Neural cell (in vitro differentiated cells): ENCODE data around the gene CARD19. TPM values are rescaled to one million over a fixed set of nuclear protein-coding genes. Genes with fewer than 3 reads are reported as not detected.

ENCODE experiments used
- H2AFZ ChIP-seq: fragments of 200-600, 300-800 bp; sonication (generic), shearing (Covaris generic); 2 replicates; pipeline ENCODE4 v1.6.0; 2014; ENCODE audit warnings: low read depth, mild to moderate bottlenecking, antibody characterized with exemption, low read length, moderate library complexity
- H3F3A ChIP-seq: fragments of 200-600 bp; shearing (Covaris generic); 2 replicates; pipeline ENCODE4 v1.6.1; 2016; ENCODE audit warnings: mild to moderate bottlenecking, moderate library complexity, mixed read lengths, antibody characterized with exemption, low read length; ENCODE audit not compliant: insufficient read depth, poor library complexity, severe bottlenecking
- H3K27ac ChIP-seq: fragments of 200-600, 300-800 bp; sonication (generic), shearing (Covaris generic); 2 replicates; pipeline ENCODE4 v1.5.1; 2014; ENCODE audit warnings: mild to moderate bottlenecking, low read length, moderate library complexity
- H3K27me3 ChIP-seq: fragments of 300-800, 200-600 bp; sonication (generic), shearing (Covaris generic); 2 replicates; pipeline ENCODE4 v1.6.0; 2014; ENCODE audit warnings: mild to moderate bottlenecking, low read depth, low read length, moderate library complexity; ENCODE audit not compliant: insufficient read depth
- H3K36me3 ChIP-seq: fragments of 300-800, 200-600 bp; sonication (generic), shearing (Covaris generic); 2 replicates; pipeline ENCODE4 v1.5.1; 2014; ENCODE audit warnings: mild to moderate bottlenecking, antibody characterized with exemption, low read length, moderate library complexity; ENCODE audit not compliant: insufficient read depth
- H3K4me2 ChIP-seq: fragments of 300-800, 200-600 bp; sonication (generic), shearing (Covaris generic); 2 replicates; pipeline ENCODE4 v1.6.0; 2014; ENCODE audit warnings: mild to moderate bottlenecking, low read length
- H3K4me3 ChIP-seq: fragments of 300-800, 200-600 bp; sonication (generic), shearing (Covaris generic); 2 replicates; pipeline ENCODE4 v1.5.1; 2014; ENCODE audit warnings: mild to moderate bottlenecking, low read length, moderate library complexity
- H3K79me2 ChIP-seq: fragments of 200-600 bp; shearing (Covaris generic); replicated peaks from 2 replicates; pipeline ENCODE4 v1.6.0; 2014; ENCODE audit warnings: mild to moderate bottlenecking, low read length, moderate library complexity; ENCODE audit not compliant: insufficient read depth
- H3K9ac ChIP-seq: fragments of 300-800, 200-600 bp; sonication (generic), shearing (Covaris generic); 2 replicates; pipeline ENCODE4 v1.6.1; 2016; ENCODE audit warnings: mild to moderate bottlenecking, low read length, mixed read lengths
- H3K9me2 ChIP-seq: fragments of 200-600 bp; shearing (Covaris generic); 2 replicates; pipeline ENCODE4 v1.6.1; 2016; ENCODE audit warnings: mild to moderate bottlenecking, low read length, mixed read lengths; ENCODE audit not compliant: insufficient read depth
- H3K9me3 ChIP-seq: fragments of 200-600, 300-800 bp; sonication (generic), shearing (Covaris generic); 2 replicates; pipeline ENCODE4 v1.6.1; 2016; ENCODE audit warnings: mild to moderate bottlenecking, mixed run types, low read length, moderate library complexity, mixed read lengths
- H4K20me1 ChIP-seq: fragments of 200-600 bp; shearing (Covaris generic); 2 replicates; pipeline ENCODE4 v1.6.1; 2016; ENCODE audit warnings: mild to moderate bottlenecking, mixed run types; ENCODE audit not compliant: insufficient read depth
- EP300 ChIP-seq: fragments of 450-650 bp; conservative IDR thresholded peaks from 2 replicates; pipeline ENCODE4 v1.6.1; 2014; ENCODE audit warnings: antibody characterized with exemption, mild to moderate bottlenecking, moderate library complexity; ENCODE audit not compliant: poor library complexity, severe bottlenecking
- EZH2 ChIP-seq: fragments of 200-600, 300-800 bp; shearing (Covaris generic), sonication (generic); IDR thresholded peaks from 2 replicates; pipeline ENCODE4 v1.6.1; 2014; ENCODE audit warnings: antibody characterized with exemption, low read length, borderline replicate concordance, mild to moderate bottlenecking; ENCODE audit not compliant: insufficient read depth, poor library complexity, severe bottlenecking
- MXI1 ChIP-seq: fragments of 450-650 bp; conservative IDR thresholded peaks from 2 replicates; pipeline ENCODE4 v1.6.1; 2014; ENCODE audit warnings: antibody characterized with exemption, mild to moderate bottlenecking; ENCODE audit not compliant: poor library complexity, severe bottlenecking
- POLR2AphosphoS5 ChIP-seq: IDR thresholded peaks from 2 replicates; pipeline ENCODE4 v1.6.1; 2012
- RAD21 ChIP-seq: fragments of 450-650 bp; conservative IDR thresholded peaks from 2 replicates; pipeline ENCODE4 v1.6.1; 2014; ENCODE audit warnings: antibody characterized with exemption, mild to moderate bottlenecking, moderate library complexity
- REST ChIP-seq: IDR thresholded peaks from 2 replicates; pipeline ENCODE4 v1.6.1; 2012; ENCODE audit warnings: borderline replicate concordance
- SMC3 ChIP-seq: fragments of 450-650 bp; conservative IDR thresholded peaks from 2 replicates; pipeline ENCODE4 v1.6.1; 2014; ENCODE audit warnings: antibody characterized with exemption, mild to moderate bottlenecking, moderate library complexity; ENCODE audit not compliant: poor library complexity
- TAF1 ChIP-seq: IDR thresholded peaks from 2 replicates; pipeline ENCODE4 v1.6.1; 2012; ENCODE audit warnings: low read depth
- polyA plus RNA-seq: library from polyadenylated mRNA; depleted of rRNA; stranded (reverse); fragments of >200 nt; gene quantifications from 2 replicates; pipeline ENCODE4 v1.2.3, GENCODE V29; 2014
- TF ChIP-seq, protein P1 (sequence below): fragments of 450-650 bp; IDR thresholded peaks from 2 replicates; pipeline ENCODE4 v1.5.1; 2014; ENCODE audit warnings: antibody characterized with exemption, mild to moderate bottlenecking, moderate library complexity; ENCODE audit not compliant: poor library complexity, severe bottlenecking

Gene CARD19
- polyA plus RNA-seq, 1 donor from 2014 or later = 66.7 TPM

DNA sequence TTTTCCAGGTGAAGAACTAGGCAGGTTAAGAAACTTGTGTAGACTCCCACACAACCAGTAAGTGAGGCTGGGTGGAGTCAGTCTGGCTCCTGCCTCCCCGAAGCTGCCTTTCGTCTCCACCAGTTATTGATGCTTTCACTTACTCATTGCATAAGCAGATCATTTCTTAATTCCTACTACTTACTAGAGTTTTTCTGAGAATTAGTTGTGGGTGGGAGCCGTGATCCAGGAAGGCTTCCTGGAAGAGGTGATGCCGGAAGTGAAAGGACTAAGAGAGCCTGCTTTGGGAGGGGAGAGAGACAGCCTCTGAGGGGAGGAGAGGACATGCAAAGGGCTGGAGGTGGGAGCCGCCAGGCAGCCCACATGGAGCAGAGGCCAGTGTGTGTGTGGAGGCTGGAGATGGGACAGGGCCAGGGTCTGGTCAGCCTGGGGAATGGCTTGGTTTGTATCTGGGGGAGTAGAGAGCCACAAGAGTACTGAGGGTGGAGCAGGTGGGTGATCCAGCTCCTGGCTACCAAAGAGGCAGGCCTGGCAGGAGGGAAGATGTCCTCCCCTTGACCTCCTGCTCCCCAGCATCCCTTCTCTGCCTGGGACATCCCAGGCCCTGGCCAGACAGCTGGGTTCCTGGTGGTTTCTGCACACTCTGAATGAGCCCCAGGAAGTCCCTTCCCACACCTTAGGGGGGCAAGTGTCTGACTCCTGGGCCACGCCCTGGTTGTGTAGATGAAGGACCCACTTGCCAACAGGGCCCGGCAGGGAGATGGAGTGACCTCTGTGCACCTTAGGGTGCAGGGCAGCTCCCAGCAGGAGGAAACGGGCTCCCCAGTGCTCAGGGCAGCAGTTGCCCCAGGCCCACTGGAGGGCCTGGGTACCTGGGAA, 12.2 kb upstream of the CARD19 start:
- Histone ChIP-seq H2AFZ (no peak overlapping the region), H3K9me3 (no peaks in the 10 kb centered on the region), H3K36me3 (no peaks in the 10 kb centered on the region), H3K79me2 (no peaks in the 10 kb centered on the region), H3K27ac (no peak overlapping the region), H3K4me2 (no peak overlapping the region), H3K9me2 (no peaks in the 10 kb centered on the region), H3K27me3 (no peaks in the 10 kb centered on the region), H4K20me1 (no peaks in the 10 kb centered on the region), H3K9ac (no peak overlapping the region), H3K4me3 (no peak overlapping the region), H3F3A (no peaks in the 10 kb centered on the region)
- TF ChIP-seq RAD21 (no peak), EP300 (no peak)

- Histone ChIP-seq H3K4me2 (no peak overlapping the region), H3K9me3 (no peaks in the 10 kb centered on the region), H3K27ac (no peak overlapping the region), H2AFZ (no peak overlapping the region), H3F3A (no peaks in the 10 kb centered on the region), H3K27me3 (no peaks in the 10 kb centered on the region), H3K79me2 (no peaks in the 10 kb centered on the region), H3K36me3 (no peaks in the 10 kb centered on the region), H3K9me2 (no peaks in the 10 kb centered on the region), H4K20me1 (no peaks in the 10 kb centered on the region), H3K9ac (no peak overlapping the region), H3K4me3 (no peak overlapping the region)
- TF ChIP-seq MXI1 = no peak
- no peak for TF ChIP-seq RAD21
- no peak for TF ChIP-seq TAF1
- no peak for TF ChIP-seq REST
- no peak for TF ChIP-seq POLR2AphosphoS5
- no peak for TF ChIP-seq EP300
- no peak for TF ChIP-seq SMC3
- no peak for TF ChIP-seq EZH2
- TF ChIP-seq, protein P1, sequence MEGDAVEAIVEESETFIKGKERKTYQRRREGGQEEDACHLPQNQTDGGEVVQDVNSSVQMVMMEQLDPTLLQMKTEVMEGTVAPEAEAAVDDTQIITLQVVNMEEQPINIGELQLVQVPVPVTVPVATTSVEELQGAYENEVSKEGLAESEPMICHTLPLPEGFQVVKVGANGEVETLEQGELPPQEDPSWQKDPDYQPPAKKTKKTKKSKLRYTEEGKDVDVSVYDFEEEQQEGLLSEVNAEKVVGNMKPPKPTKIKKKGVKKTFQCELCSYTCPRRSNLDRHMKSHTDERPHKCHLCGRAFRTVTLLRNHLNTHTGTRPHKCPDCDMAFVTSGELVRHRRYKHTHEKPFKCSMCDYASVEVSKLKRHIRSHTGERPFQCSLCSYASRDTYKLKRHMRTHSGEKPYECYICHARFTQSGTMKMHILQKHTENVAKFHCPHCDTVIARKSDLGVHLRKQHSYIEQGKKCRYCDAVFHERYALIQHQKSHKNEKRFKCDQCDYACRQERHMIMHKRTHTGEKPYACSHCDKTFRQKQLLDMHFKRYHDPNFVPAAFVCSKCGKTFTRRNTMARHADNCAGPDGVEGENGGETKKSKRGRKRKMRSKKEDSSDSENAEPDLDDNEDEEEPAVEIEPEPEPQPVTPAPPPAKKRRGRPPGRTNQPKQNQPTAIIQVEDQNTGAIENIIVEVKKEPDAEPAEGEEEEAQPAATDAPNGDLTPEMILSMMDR = no peak
These were observed 11.5 kb upstream of the CARD19 start for GRCh38 chr9:93084471-93084881.
